Measurements from ENCODE around the gene ZC2HC1B.

DNA sequence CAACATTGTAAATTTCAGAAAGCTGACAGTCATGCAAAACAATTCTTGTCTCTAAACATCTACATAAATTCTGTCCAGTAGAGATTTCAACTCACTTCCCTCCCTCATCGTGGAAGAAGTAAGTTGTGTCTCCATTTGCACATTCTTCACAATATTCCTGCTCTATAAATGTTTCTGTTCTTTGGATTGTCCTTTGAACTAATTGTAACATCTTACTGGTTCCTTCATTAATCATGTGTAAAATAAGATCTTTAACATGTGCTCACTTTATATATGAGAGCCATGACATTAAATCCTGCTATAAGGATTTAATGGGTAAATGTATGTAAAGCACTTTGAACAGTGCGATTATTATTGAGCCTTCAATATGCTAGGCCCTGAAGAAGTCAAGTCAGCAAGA is 28.1 kb upstream of the ZC2HC1B start:
- TF ChIP-seq, protein P1, sequence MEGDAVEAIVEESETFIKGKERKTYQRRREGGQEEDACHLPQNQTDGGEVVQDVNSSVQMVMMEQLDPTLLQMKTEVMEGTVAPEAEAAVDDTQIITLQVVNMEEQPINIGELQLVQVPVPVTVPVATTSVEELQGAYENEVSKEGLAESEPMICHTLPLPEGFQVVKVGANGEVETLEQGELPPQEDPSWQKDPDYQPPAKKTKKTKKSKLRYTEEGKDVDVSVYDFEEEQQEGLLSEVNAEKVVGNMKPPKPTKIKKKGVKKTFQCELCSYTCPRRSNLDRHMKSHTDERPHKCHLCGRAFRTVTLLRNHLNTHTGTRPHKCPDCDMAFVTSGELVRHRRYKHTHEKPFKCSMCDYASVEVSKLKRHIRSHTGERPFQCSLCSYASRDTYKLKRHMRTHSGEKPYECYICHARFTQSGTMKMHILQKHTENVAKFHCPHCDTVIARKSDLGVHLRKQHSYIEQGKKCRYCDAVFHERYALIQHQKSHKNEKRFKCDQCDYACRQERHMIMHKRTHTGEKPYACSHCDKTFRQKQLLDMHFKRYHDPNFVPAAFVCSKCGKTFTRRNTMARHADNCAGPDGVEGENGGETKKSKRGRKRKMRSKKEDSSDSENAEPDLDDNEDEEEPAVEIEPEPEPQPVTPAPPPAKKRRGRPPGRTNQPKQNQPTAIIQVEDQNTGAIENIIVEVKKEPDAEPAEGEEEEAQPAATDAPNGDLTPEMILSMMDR (conservative IDR thresholded peaks at IDR 0.05 in 1 of 2, IDR thresholded peaks at IDR 0.05 in 1 of 2; ENCODE audit: extremely low read depth in 1 of 2, insufficient read depth in 1 of 2, low read depth in 1 of 2, low read length in 2 of 2) = no peak
- TF ChIP-seq EZH2 (IDR thresholded peaks at IDR 0.05; ENCODE audit: borderline replicate concordance, low read length) = no peak
